ENCODE results near the gene AKAP1.

Gene AKAP1

GRCh38 chr17:57135026-57135788, 50.2 kb downstream of the AKAP1 start:
- DNase-seq = no peak

DNA sequence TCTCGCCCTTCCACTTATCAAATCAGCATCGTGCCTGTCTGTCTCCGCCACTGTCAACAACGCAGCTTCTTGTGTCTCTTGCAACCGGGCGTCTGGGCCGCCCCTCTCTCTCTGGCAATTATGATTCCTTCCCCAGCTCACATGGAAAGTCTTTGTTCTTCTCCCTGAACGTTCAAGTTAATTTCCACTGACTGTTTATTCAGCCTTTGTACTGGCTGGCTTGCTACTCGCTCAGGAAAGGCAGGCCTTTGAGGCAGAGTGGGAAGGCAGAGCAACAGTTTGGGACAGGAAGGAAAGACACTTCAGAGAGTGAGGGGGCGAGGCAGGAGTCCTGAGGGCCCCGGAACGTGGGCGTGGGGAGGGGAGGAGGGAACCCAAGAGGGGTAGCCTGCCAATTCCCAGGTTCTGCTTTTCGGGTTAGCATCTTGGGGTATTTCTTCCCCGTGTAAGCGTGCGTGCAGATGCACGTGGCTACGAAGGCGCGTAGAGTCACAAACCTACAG, 50.8 kb downstream of the AKAP1 start:
- no peak for DNase-seq

DNA sequence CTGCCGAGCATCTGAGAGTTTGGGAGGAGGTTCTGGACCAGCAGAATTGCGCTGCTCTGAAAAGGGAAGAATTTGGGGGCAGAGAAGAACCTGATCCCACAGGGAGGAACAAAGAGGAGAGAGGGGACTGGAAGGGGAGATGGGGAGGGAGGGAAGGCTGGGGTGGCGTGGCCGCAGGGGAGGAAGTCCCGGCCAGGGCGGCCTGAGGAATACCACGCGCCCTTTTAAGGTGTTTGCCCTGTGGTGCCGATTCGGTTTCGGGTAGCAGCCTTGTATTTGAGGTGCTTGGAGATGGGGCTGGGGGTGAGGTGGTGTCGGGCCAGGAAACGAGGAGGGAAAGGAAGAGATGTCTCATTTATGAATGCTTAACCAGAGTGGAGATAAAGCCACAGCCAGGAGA, 51.3 kb downstream of the AKAP1 start:
- no peak for DNase-seq

GRCh38 chr17:57138030-57138911, 53.2 kb downstream of the AKAP1 start:
- no peak for DNase-seq

DNA sequence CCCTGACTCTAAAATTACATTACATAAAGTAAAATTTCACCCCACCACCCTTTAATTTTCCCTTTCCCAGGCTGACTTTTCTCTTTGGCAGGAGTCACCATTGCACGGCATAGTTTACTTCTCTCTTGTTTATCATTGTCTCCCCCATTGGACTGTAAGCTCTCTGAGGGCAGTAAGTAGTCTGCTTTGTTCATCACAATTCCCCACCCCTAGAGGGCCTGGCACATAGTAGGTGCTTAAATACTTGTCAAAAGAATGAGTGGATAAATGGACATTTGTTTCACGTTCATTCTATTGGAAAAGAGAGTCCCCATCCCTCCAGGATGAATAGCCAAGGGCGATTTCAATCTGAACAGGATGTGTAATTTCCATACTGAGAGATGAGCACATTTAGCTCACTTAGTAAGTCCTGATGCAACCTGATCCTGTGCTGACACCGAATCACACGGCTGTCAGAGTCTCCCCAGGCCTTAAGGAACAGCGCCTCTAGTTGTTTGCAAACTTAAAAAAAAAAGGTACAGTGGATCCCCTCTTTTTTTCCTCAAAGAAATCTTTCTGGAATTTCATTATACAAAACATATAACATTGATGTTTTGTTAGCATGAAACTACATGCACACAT, 54.0 kb downstream of the AKAP1 start:
- DNase-seq = peak; percentile 39

DNA sequence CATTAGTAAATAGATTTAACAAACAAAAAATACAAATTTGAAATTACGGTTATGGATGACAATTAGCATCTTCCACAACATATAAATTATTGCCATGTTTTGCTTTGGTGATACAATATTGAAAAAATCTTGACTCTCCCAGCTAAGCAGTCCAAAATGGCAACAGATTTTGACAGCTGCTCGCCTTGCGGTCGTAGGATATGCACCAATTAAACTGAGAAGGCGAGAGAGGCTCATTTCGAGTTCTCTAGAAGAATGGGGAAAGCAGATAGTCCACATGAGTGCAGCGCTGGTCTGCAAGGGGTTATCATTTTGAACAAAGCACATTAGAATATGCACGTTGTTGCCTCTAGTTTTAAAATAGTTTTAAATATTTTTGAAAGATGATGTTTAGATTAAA, 55.3 kb downstream of the AKAP1 start:
- no peak for DNase-seq

DNA sequence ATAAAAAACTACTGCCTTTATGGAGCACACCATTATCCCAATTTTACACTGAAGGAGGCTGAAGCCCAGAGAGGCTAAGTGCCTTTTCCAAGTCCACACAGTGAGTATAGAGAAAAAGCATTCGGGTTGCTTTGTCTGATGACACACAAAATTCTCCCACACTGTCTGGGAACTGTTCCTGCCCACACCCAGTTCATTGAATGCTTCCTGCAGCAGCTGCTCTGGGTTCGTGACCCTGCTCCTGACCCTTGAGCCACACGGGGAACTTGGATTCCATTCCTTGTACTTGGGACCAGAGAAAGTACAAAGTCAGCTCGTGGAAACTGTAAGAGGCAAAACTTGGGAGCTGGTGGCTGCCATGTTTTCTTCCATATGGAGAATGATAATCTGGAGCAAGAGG, 57.9 kb downstream of the AKAP1 start:
- DNase-seq = no peak

- no peak for DNase-seq
Observed at GRCh38 chr17:57143361-57143760, 58.3 kb downstream of the AKAP1 start.

DNA sequence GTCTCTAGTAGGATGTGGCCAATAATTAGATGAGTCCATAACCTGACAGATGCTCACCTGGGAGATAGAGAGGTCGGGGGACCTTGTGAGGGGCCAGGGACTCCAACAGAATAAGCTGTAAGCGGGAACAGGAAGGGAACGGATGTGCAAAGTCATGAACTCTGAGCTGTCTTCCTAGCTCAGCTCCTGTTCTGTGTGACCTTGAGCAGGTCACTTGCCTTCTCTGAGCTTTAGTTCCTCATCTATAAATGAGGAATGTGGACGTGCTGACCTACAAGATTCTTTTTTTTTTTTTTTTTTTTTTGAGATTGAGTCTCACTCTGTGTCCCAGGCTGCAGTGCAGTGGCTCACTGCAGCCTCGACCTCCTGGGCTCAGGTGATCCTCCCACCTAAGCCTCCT, 58.9 kb downstream of the AKAP1 start:
- no peak for DNase-seq

DNA sequence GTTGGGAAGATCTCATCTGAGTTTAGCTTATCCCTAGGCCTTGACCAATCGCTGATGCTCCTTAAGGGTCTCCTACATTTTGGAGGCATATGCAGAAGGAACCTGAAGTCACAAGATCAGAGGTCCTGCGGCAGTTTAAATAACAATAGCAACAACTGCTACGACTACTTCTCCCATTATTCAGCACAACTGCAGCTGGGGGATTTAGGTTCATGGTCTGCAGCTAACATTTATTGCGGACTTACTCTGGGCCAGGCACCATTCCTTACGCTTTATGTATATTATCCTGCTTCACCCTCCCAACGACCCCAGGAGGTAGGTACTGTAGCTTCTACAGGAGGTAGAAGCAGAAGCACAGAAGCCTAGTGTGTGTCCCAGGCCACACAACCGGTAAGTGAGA, 59.5 kb downstream of the AKAP1 start:
- no peak for DNase-seq

GRCh38 chr17:57145347-57145746, 60.3 kb downstream of the AKAP1 start:
- no peak for DNase-seq

DNA sequence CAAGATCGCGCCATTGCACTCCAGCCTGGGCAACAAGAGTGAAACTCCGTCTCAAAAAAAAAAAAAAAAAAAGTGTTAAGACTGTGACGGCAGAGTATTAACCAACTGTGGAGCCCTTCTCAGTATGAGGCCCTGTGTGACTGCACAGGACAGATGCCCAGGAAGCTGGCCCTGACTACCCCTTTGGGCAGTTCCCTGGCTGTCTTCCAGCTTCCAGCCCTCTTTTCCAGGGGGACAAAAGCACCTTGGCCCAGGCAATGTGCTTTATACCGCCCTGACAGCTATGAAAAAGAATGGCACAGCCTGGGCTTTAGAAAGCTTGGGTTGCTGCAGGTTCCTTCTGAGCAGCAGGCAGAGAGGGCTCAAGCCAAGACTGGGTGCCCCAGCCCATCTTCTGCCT, 61.2 kb downstream of the AKAP1 start:
- DNase-seq = no peak

DNA sequence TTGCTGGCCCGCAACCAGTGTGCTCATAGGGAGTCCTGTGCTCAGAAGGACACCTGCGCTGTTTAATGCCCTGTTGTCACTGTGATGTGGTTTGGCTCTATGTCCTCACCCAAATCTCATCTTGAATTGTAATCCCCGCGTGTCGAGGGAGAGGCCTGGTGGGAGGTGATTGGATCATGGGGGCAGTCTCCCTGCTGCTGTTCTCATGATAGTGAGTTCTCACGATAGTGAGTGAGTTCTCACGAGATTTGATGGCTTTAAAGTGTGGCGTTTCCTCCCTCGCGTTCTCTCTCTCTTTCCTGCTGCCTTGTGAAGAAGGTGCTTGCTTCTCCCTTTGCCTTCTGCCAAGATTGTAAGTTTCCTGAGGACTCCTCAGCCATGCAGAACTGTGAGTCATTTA, 66.8 kb downstream of the AKAP1 start:
- no peak for DNase-seq

- no peak for DNase-seq
Observed at GRCh38 chr17:57152967-57153528, 68.0 kb downstream of the AKAP1 start.

DNA sequence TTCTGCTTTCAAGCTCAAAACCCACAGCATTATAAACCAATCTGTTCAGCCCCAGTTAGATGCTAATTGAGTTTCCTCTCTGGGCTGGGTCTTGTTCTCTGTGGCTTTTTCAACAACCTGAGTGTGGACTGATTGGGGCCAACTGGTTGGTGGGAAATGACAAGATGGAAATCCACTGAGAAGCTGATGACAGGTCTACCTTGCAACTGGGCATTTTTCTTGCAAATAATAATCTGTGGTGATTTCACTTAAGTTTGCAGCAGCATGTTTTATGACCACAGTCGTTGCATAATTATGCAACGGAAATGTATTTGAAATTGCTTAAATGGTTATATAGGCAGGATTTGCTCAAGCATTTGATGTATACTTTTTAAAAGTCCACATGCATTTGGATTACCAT, 69.9 kb downstream of the AKAP1 start:
- no peak for DNase-seq

- no peak for DNase-seq
Observed at GRCh38 chr17:57158325-57158724, 73.3 kb downstream of the AKAP1 start.

- DNase-seq = no peak
Observed at GRCh38 chr17:57158795-57159194, 73.7 kb downstream of the AKAP1 start.

GRCh38 chr17:57160624-57161023, 75.6 kb downstream of the AKAP1 start:
- DNase-seq = no peak

DNA sequence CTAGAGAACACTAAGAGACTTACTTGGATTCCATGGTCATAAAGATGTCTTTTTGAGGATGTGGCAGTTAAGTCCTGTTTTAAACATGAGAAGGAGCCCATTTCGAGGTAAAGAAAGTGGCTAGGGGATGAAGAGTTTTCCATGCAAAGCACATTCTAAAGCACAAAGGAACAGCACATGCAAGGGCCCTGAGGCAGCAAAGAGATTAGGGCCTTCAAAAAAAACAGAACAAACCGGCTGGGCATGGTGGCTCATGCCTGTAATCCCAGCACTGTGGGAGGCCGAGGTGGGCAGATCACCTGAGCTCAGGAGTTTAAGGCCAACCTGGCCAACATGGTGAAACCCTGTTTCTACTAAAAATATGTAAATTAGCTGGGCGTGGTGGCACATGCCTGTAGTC, 79.8 kb downstream of the AKAP1 start:
- no peak for DNase-seq

GRCh38 chr17:57165754-57166153, 80.7 kb downstream of the AKAP1 start:
- no peak for DNase-seq

- DNase-seq = no peak
Observed at GRCh38 chr17:57166803-57167202, 81.8 kb downstream of the AKAP1 start.

DNA sequence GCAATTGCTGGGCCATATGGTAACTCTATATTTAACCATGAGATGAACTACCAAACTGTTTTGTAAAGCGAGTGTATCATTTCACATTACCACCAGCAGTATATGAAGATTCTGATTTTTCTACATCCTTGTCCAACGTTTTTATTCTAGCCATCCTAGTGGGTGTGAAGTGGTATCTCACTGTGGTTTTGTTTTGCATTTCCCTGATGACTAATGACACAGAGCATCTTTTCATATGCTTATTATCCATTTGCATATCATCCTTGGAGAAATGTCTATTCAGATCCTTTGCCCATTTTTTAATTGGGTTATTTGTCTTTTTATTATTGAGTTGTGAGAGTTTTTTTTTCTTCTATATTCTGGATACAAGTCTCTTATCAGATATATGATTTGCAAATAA, 83.6 kb downstream of the AKAP1 start:
- peak; percentile 7 for DNase-seq

- DNase-seq = no peak
Observed at GRCh38 chr17:57170866-57171265, 85.8 kb downstream of the AKAP1 start.

All from NCI-H526 treated with DMSO at 0.1 percent for 48 hours (cell line).